CD4-positive, alpha-beta T cell treated with Interferon alpha-2 for 1 hour (primary cell): ENCODE measurements around the gene KBTBD4.
"Not testable (repeated sequence)": the region's sequence is repeated elsewhere in the genome, so short reads cannot be mapped to it uniquely, and the experiment has no call there.

Experiments
- DNase-seq, 2 donors: peaks; one replicate each; pipeline ENCODE4 v3.0.0-alpha.2; 2020 to 2022

The KBTBD4 gene

DNA sequence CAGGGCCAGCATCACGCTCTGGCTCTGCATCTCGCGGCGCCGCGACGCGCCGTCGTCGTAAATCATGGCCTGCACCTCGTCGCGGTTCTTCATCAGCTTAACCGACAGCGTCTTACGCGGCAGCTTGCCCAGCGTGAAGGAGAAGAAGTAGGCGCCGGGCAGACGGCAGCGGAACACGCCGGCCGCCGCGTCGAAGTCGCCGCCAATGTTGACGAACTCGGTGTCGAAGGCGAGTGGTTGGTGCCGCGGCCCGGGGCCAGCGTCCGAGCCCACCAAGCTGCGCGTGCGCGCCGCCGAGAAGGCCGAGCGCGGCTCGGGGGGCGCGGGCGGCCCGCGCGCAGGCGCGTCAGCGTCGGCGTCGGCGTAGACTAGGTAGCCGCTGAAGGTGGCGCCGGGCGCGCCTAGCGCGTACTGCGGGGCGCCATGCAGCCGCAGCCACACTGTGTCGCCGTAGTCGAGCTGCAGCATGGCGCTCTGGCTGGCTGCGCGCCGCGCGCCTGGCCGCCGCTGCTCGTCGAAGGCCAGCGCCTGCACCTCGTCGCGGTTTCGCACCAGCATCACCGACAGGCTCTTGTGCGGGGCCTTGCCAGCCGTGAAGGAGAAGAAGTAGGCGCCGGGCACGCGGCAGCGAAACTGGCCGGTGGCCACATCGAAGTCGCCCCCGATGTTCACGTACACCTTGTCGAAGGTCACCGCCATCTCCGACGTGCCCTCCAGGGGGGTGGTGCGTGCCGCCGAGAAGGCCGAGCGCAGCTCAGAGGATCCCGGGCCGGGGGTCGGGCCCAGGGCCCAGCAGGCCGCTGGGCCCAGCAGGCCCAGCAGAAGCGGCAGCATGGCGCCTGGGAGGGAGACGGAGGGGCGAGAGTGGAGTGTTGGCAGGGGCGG lies 11.4 kb upstream of the KBTBD4 start:
- no peak for DNase-seq

- no peak for DNase-seq
These were observed 10.8 kb upstream of the KBTBD4 start for GRCh38 chr11:47589584-47589976.

- DNase-seq, result no peak
These were observed 10.3 kb upstream of the KBTBD4 start for GRCh38 chr11:47589118-47589517.

DNA sequence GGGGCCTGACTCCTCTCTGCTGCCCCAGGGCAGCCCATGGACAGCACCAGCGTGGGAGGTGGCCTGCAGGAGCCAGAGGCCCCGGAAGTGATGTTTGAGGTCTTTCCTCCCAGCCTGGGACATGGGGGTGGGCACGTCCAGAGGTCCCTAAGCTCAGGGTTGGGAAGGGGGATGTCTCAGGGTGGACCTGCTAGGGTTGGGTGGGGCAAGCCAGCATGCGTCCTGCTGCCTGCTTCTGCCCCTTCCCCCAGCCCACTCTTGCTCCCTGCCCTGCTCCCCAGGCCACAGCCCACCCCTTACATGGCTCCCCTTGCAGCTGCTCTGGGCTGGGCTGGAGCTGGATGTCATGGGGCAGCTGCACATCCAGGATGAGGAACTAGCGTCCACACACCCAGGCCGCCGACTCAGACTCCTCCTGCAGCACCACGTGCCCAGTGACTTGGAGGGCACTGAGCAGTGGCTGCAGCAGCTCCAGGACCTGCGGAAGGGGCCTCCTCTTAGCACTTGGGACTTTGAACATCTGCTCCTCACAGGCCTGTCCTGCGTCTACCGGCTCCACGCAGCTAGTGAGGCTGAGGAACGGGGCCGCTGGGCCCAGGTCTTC lies 9.1 kb upstream of the KBTBD4 start:
- DNase-seq, result peak in 1 of 2 donors; percentile 33

GRCh38 chr11:47587039-47587716 lies 8.4 kb upstream of the KBTBD4 start:
- DNase-seq, result no peak

DNA sequence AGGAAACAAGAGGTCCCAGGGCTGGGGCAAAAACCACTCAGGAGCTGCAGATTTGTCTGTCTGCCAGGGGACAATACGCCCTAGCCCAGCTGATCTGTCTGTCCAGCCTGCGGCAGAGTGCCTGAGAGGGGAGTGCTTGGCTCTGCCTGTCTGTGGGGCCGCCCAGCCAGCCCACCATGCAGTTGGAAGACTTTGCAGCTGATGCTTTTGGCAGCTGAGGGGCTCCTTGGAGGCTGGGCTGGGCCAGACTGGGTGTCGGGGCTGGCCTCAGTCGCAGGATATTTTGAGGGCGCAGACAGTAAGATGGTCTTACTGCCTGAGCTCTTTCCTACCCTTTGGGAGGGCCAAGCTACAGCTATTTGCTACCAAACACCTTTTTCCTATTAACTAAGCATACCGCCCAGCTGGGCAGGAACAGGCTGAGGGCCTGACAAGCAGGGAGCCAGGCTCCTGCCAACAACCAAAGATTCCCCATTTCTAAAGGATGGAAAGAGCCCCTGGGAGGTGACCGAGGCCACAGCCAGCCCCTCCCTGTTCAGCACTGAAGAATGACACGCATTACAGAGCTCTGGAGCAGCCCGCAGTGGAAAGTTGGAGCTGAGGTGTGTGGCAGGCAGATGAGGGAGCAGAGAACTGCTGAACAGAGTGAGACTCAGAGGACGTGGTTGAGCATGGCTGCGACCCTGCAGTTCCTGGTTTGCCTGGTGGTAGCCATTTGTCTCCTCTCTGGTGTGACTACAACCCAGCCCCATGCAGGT lies 7.5 kb upstream of the KBTBD4 start, which contains the start of gene FAM180B:
Gene FAM180B, plus strand, starts transcription at position 581 of the 758 bp plus-strand sequence. Its CDS starts 91 bp downstream, at position 672.
- DNase-seq, result no peak

- no peak for DNase-seq
These were observed 5.1 kb upstream of the KBTBD4 start for GRCh38 chr11:47583844-47584243.

DNA sequence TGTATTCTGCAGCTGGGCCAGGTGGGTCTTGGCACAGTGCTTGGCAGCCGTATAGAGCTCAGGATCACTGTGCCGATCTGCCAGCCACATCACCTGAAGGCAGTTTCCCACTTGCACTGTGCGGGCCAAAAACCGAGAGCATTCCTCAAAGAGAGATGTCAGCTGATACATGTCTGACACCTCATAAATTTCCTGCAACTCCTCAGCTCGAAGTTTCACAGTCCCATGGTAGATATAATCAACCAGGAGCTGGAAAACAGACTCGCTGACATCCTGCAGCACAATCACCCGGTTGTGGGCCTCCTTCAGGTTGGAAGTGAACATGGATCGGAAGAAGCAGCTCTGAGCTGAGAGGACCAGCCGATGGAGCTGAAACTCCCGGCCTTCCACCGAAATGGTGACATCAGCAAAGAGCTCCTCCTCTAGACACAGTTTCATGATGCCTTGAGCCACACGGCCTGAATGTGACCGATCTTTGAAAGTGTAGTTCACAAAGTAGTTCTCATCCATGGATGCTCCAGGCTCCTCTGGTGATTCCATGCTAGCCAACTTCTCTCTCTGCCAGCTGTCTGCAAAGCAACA lies 1.2 kb downstream of the KBTBD4 start:
- DNase-seq, result no peak

GRCh38 chr11:47573321-47573720 lies 5.4 kb downstream of the KBTBD4 start:
- DNase-seq, result no peak

DNA sequence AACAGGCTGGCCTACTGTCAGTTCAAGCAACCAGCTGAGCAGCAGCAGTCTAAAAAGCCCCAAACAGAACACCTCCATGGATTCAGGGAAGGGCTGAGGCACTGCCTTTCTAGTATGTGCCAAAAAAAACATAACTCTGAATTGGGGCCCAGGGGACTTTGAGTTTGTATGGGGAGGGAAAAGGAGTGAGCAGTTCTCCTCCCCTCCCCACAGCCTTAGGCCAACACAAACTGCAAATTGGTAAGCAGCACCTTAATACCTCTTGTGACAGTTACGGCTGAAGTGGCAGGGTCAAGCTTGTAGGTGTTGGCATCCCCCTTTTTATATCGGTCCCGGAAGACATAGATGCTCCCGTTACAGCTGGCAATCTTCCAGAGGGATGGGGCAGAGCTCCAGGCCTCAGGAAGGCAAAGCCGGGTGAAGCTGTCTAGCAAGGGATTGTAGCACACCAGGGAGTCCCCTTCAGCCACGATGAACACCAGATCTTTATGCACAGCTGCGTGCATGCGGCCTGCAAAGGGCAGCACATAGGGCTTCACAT lies 6.0 kb downstream of the KBTBD4 start:
- DNase-seq, result no peak

DNA sequence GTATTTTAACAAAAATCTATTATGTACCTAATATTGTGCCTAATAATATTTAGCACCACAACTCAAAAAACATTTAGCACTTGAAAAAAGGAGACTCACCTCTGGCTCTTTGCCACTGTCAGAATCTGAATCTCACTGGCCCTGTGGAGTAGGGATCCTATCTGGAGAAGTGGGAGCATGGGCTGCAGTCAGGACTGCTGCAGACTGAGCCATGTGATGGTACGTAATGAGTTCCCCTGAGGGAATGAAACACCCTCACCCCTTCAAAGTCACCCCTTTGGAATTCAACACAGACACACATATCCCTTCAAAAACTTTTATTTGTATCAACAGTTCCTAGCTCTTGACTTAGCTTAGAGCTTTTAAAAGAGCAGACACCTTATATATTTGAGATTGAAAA lies 6.9 kb downstream of the KBTBD4 start:
- no peak for DNase-seq

GRCh38 chr11:47571357-47571729 lies 7.4 kb downstream of the KBTBD4 start:
- no peak for DNase-seq

- no peak for DNase-seq
These were observed 8.0 kb downstream of the KBTBD4 start for GRCh38 chr11:47570651-47571356.

GRCh38 chr11:47569646-47570045 lies 9.1 kb downstream of the KBTBD4 start:
- DNase-seq, result no peak

DNA sequence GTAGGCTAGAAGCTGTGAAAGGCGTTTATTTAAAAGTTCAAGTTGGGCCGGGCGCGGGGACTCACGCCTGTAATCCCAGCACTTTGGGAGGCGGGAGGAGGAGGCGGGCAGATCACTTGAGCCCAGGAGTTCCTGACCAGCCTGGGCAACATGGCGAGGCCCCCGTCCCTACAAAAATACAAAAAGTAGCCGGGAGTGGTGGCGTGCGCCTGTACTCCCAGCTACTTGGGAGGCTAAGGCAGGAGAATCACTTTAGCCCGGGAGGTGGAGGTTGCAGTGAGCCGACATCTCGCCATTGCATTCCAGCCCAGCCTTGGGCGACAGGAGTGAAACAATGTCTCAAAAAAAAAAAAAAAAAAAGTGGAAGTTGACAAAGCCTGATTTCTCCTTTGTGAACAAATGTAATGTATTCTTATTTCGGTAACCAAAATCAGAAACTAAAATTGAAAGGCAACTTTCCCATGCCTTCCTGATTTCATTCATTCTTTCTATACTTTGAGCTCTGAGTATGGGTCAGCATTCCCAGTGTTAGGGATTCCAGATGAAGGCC lies 12.5 kb downstream of the KBTBD4 start:
- DNase-seq, result no peak

DNA sequence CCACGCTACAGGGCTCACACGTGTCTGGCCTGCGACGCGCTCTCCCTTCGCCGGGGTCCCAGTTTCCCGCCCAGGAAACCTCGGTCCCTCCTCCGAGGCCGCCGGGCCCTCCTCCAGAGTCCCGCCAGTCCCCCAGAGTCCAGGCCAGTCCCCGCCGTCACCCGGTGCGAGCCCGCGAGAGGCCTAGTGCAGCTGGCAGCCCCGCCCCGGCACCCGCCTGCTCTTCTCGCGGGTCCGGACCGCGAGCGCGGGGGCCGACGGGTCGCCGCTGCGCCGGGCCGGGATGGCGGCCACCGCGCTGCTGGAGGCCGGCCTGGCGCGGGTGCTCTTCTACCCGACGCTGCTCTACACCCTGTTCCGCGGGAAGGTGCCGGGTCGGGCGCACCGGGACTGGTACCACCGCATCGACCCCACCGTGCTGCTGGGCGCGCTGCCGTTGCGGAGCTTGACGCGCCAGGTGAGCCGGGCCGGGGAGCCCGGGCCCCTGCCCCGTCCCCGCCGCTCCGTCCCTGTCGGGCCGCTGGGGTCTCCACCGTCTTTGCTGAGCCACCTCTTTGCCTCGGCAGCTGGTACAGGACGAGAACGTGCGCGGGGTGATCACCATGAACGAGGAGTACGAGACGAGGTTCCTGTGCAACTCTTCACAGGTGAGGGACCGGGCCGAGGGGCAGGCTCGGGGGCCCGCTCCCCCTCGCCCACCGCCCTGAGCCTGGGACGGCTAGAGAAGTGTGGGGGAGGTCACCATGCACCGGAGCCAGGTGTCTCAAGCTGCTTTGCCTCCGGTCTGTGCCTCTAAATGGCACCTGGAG lies 13.2 kb downstream of the KBTBD4 start, which contains the start of gene PTPMT1:
Gene PTPMT1, plus strand, starts transcription at position 260 of the 809 bp plus-strand sequence. Its CDS starts 24 bp downstream, at position 284.
- DNase-seq, result peak; percentile 59 to 71

- no peak for DNase-seq
These were observed 13.8 kb downstream of the KBTBD4 start for GRCh38 chr11:47564933-47565339.

DNA sequence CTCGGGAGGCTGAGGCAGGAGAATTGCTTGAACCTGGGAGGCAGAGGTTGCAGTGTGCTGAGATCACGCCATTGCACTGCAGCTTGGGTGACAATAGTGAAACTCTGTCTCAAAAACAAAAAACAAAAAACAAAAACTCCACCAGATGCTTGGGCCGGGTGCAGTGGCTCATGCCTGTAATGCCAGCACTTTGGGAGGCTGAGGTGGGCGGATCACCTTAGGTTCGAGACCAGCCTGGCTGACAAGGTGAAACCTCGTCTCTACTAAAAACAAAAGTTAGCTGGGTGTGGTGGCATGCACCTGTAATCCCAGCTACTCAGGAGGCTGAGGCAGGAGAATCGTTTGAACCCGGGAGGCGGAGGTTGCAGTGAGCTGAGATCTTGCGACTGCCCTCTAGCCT lies 14.4 kb downstream of the KBTBD4 start:
- DNase-seq, result not testable (repeated sequence)

DNA sequence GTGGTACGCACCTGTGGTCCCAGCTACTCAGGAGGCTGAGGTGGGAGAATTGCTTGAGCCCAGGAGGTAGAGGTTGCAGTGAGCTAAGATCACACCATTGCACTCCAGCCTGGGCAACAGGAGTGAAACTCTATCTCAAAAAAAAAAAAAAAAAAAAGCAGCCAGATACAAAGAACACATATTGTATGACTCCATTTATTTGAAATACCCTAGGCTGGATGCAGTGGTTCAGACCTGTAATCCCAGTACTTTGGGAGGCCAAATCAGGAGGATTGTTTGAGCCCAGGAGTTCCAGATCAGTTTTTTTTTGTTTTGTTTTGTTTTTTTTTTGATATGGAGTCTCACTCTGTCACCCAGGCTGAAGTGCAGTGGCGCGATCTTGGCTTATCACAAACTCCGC lies 16.4 kb downstream of the KBTBD4 start:
- DNase-seq, result not testable (repeated sequence)

DNA sequence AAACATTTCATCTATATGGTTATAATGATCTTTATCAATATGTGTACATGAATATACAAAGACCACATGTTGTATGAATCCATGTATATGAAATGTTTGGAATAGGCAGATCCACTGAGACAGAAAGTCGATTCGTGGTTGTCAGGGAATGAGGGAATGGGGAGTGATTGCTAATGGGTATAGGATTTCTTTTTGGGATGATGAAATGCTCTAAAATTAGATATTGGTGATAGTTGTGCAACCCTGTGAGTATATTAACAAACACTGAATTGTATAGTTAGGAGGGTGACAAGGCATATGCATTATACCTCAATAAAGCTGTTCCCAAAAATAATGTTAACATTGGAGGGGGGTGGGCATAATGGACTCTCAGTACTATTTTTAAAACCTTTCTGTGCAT lies 18.3 kb downstream of the KBTBD4 start:
- DNase-seq, result no peak
